K562 (cell line): Measurements from ENCODE around the gene NES. TPM values are rescaled to one million over a fixed set of nuclear protein-coding genes. Genes with fewer than 3 reads are reported as not detected.

ENCODE experiments used
- ATF1 ChIP-seq, 2 experiments: fragments of 450-650 bp in 1 of 2; IDR thresholded peaks; 2 replicates each; pipeline ENCODE4 v1.6.1; 2016; ENCODE audit warnings: missing compliant biosample characterization in 1 of 2, missing genetic modification characterization in 1 of 2
- CBFA2T2 ChIP-seq: fragments of 450-650 bp; conservative IDR thresholded peaks from 2 replicates; pipeline ENCODE4 v1.6.1; 2017; ENCODE audit warnings: mild to moderate bottlenecking
- CBX2 ChIP-seq: fragments of 200-600 bp; sonication (generic); IDR thresholded peaks from one replicate; pipeline ENCODE4 v1.6.1; 2012; ENCODE audit warnings: mild to moderate bottlenecking, low read length, inconsistent platforms; ENCODE audit not compliant: insufficient read depth, poor library complexity, severe bottlenecking
- CBX5 ChIP-seq: IDR thresholded peaks from 2 replicates; pipeline ENCODE4 v1.6.1; 2014; ENCODE audit warnings: low read depth, borderline replicate concordance
- CTBP1 ChIP-seq: fragments of 450-650 bp; IDR thresholded peaks from 2 replicates; pipeline ENCODE4 v1.6.1; 2016; ENCODE audit warnings: borderline replicate concordance
- ELF1 ChIP-seq: fragments of 200-800 bp; sonication (Bioruptor generic); IDR thresholded peaks from 2 replicates; pipeline ENCODE4 v1.6.1; 2016; ENCODE audit warnings: missing genetic modification characterization, missing compliant biosample characterization
- ETS2 ChIP-seq: IDR thresholded peaks from 2 replicates; pipeline ENCODE4 v1.6.1; 2016; ENCODE audit warnings: borderline replicate concordance, missing genetic modification characterization, mild to moderate bottlenecking, moderate library complexity, missing compliant biosample characterization; ENCODE audit not compliant: poor library complexity, severe bottlenecking
- FOXA1 ChIP-seq: fragments of 450-650 bp; IDR thresholded peaks from 2 replicates; pipeline ENCODE4 v1.6.1; 2016; ENCODE audit warnings: mild to moderate bottlenecking, borderline replicate concordance
- MEF2A ChIP-seq: IDR thresholded peaks from 2 replicates; pipeline ENCODE4 v1.6.1; 2011; ENCODE audit warnings: low read depth, mild to moderate bottlenecking, low read length, moderate library complexity; ENCODE audit not compliant: control insufficient read depth
- MEF2D ChIP-seq: conservative IDR thresholded peaks from 2 replicates; pipeline ENCODE4 v1.6.1; 2016; ENCODE audit warnings: low read depth, missing genetic modification characterization, missing compliant biosample characterization
- MEIS2 ChIP-seq: fragments of 450-650 bp; IDR thresholded peaks from 2 replicates; pipeline ENCODE4 v1.6.1; 2014; ENCODE audit warnings: mild to moderate bottlenecking; ENCODE audit not compliant: partially characterized antibody
- NCOR1 ChIP-seq: fragments of 450-650 bp; IDR thresholded peaks from 2 replicates; pipeline ENCODE4 v1.6.1; 2016; ENCODE audit warnings: mild to moderate bottlenecking, moderate library complexity
- NFE2L1 ChIP-seq: fragments of 450-650 bp; IDR thresholded peaks from 2 replicates; pipeline ENCODE4 v1.6.1; 2016; ENCODE audit warnings: missing genetic modification characterization, low read depth, mild to moderate bottlenecking, missing compliant biosample characterization, moderate library complexity, borderline replicate concordance
- PRMT5 ChIP-seq: sonication (generic); formaldehyde crosslinking; IDR thresholded peaks from 2 replicates; pipeline ENCODE4 v1.5.0; 2020; ENCODE audit warnings: missing genetic modification reagents
- RFX7 ChIP-seq: fragments of 250-450 bp; sonication (Bioruptor Pico); IDR thresholded peaks from 2 replicates; pipeline ENCODE4 v1.5.1; 2021; ENCODE audit warnings: mild to moderate bottlenecking
- SMC3 ChIP-seq: conservative IDR thresholded peaks from 2 replicates; pipeline ENCODE4 v1.6.1; 2011; ENCODE audit warnings: low read depth, low read length, improper control_type of control experiment; ENCODE audit not compliant: insufficient read depth
- ZNF143 ChIP-seq: sonication (generic); formaldehyde crosslinking; IDR thresholded peaks from 2 replicates; pipeline ENCODE4 v1.9.0; 2022; ENCODE audit warnings: mild to moderate bottlenecking, missing genetic modification reagents
- ZNF253 ChIP-seq: fragments of 250-450 bp; sonication (Bioruptor Pico); conservative IDR thresholded peaks from 2 replicates; pipeline ENCODE4 v1.6.1; 2021; ENCODE audit warnings: mild to moderate bottlenecking
- ZNF717 ChIP-seq: fragments of 250-450 bp; sonication (Bioruptor Pico); IDR thresholded peaks from 2 replicates; pipeline ENCODE4 v1.5.0; 2021
- ZNF830 ChIP-seq: fragments of 250-450 bp; sonication (Bioruptor Pico); IDR thresholded peaks from 2 replicates; pipeline ENCODE4 v1.5.0; 2021; ENCODE audit warnings: mild to moderate bottlenecking
- polyA plus RNA-seq, 8 experiments: library from polyadenylated mRNA; depleted of rRNA in 4 of 8; stranded (reverse) in 5 of 8; unstranded in 3 of 8; fragments of >200 nt; fragmentation: Nextera tagmentation in 2 of 8; fragmentation: Illumina TruSeq in 1 of 8; extraction: Ambion mirVana in 2 of 8; extraction: Trizol in 1 of 8; gene quantifications; 2 replicates each; pipeline versions ENCODE4 v1.2.1 to v1.2.3, GENCODE V29; 2011 to 2014; ENCODE audit warnings: inconsistent platforms in 1 of 8, missing spikeins in 1 of 8
- total RNA-seq, 7 experiments: library from RNA; depleted of rRNA in 6 of 7; stranded (reverse); fragments of >200 nt in 6 of 7; fragmentation: Illumina TruSeq in 2 of 7; extraction: Trizol in 2 of 7; gene quantifications; 2 replicates each; pipeline versions ENCODE4 v1.2.1 to v1.2.3, GENCODE V29; 2011 to 2021; ENCODE audit warnings: low replicate concordance in 1 of 7
- TF ChIP-seq, protein P1 (sequence below): sonication (generic); IDR thresholded peaks from 2 replicates; pipeline ENCODE4 v1.6.1; 2016
- TF ChIP-seq, protein P2 (sequence below): sonication (generic); formaldehyde crosslinking; IDR thresholded peaks from 2 replicates; pipeline ENCODE4 v1.8.0; 2022; ENCODE audit warnings: mild to moderate bottlenecking, missing genetic modification reagents
- TF ChIP-seq, protein P3 (sequence below): sonication (generic); formaldehyde crosslinking; IDR thresholded peaks from 2 replicates; pipeline ENCODE4 v1.9.0; 2022; ENCODE audit warnings: mild to moderate bottlenecking, missing genetic modification reagents

Gene NES
- total and polyA plus RNA-seq, 9 of the 15 experiments (the other 6 are each of a cell fraction or from before 2014, with no cell fraction given), result 0.10 to 8.6 (median 4.2) TPM

DNA sequence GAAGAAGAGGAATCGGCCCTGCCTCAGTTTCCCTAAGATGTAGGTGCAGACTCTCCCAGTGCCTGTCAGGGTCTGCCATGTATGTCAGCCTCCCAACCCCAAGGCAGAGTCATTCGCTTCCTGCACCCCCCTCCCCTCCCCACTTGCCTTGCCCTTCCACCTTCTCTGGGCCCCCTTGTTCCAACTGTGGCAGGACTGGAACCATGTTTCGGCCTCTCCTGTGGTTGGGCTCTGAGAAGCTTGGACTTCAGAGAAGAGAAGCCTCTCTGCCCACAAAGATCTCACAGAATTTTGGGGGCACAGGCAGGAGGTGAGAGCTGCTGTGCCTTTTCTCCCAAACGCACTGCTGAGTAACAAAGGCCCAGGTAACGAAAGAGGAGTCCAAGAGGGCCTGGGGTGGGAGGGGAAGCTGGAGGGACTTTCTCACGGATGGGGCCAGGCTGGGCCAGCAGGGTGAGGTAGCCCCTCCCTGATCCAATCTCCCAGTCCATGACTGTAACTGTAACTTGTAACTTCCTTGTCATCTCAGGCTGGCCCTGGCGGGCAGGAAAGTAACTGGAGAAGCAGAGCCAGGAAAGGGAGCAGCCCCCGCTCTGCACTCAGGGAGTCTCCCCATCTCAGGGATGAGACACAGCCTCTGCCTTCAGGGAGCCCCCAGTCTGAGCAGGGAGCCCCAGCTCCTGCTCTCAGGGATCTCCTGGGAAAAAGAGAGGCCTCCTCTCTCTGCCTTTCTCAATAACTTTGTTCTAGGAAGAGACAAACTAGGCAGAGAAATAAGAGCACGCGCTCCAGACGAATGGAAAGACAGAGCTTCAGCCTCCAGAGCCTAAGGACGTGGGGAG is 16.9 kb upstream of the NES start (continued):
- TF ChIP-seq, protein P1, sequence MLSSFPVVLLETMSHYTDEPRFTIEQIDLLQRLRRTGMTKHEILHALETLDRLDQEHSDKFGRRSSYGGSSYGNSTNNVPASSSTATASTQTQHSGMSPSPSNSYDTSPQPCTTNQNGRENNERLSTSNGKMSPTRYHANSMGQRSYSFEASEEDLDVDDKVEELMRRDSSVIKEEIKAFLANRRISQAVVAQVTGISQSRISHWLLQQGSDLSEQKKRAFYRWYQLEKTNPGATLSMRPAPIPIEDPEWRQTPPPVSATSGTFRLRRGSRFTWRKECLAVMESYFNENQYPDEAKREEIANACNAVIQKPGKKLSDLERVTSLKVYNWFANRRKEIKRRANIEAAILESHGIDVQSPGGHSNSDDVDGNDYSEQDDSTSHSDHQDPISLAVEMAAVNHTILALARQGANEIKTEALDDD, result peak; percentile 85
- TF ChIP-seq MEF2A, result no peak
- TF ChIP-seq, protein P2, sequence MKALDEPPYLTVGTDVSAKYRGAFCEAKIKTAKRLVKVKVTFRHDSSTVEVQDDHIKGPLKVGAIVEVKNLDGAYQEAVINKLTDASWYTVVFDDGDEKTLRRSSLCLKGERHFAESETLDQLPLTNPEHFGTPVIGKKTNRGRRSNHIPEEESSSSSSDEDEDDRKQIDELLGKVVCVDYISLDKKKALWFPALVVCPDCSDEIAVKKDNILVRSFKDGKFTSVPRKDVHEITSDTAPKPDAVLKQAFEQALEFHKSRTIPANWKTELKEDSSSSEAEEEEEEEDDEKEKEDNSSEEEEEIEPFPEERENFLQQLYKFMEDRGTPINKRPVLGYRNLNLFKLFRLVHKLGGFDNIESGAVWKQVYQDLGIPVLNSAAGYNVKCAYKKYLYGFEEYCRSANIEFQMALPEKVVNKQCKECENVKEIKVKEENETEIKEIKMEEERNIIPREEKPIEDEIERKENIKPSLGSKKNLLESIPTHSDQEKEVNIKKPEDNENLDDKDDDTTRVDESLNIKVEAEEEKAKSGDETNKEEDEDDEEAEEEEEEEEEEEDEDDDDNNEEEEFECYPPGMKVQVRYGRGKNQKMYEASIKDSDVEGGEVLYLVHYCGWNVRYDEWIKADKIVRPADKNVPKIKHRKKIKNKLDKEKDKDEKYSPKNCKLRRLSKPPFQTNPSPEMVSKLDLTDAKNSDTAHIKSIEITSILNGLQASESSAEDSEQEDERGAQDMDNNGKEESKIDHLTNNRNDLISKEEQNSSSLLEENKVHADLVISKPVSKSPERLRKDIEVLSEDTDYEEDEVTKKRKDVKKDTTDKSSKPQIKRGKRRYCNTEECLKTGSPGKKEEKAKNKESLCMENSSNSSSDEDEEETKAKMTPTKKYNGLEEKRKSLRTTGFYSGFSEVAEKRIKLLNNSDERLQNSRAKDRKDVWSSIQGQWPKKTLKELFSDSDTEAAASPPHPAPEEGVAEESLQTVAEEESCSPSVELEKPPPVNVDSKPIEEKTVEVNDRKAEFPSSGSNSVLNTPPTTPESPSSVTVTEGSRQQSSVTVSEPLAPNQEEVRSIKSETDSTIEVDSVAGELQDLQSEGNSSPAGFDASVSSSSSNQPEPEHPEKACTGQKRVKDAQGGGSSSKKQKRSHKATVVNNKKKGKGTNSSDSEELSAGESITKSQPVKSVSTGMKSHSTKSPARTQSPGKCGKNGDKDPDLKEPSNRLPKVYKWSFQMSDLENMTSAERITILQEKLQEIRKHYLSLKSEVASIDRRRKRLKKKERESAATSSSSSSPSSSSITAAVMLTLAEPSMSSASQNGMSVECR, result no peak
- TF ChIP-seq MEIS2, result peak; percentile 41
- TF ChIP-seq NFE2L1, result peak; percentile 26; the same call in 1 of the 2 replicates
- TF ChIP-seq MEF2D (tag), result peak; percentile 74
- no peak for TF ChIP-seq CBX2
- TF ChIP-seq NCOR1, result no peak
- TF ChIP-seq ZNF830 (CRISPR knock-in tag), result no peak
- no peak for TF ChIP-seq CBX5
- no peak for TF ChIP-seq CBFA2T2
- peak; percentile 52; the same call in 1 of the 2 replicates for TF ChIP-seq RFX7
- peak; percentile 58; the same call in 1 of the 2 replicates for TF ChIP-seq ZNF717 (CRISPR knock-in tag)
- no peak for TF ChIP-seq ZNF253 (CRISPR knock-in tag)
- peak; percentile 60; the same call in 1 of the 2 replicates for TF ChIP-seq ELF1
- peak; percentile 67 for TF ChIP-seq CTBP1
- TF ChIP-seq, protein P3, sequence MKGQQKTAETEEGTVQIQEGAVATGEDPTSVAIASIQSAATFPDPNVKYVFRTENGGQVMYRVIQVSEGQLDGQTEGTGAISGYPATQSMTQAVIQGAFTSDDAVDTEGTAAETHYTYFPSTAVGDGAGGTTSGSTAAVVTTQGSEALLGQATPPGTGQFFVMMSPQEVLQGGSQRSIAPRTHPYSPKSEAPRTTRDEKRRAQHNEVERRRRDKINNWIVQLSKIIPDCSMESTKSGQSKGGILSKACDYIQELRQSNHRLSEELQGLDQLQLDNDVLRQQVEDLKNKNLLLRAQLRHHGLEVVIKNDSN (CRISPR knock-in tag), result no peak
- TF ChIP-seq FOXA1, result no peak
- TF ChIP-seq ZNF143 (CRISPR knock-in tag), result no peak
- no peak for TF ChIP-seq SMC3
- TF ChIP-seq PRMT5 (CRISPR knock-in tag), result no peak
- TF ChIP-seq ETS2 (tag), result no peak
- no peak for TF ChIP-seq ATF1 (CRISPR knock-in tag; IDR thresholded peaks at IDR 0.05)
- peak; percentile 35; the same call in 1 of the 2 replicates for TF ChIP-seq ATF1 (tag; IDR thresholded peaks at IDR 0.05)
